T follicular helper cell (primary cell): Measurements from ENCODE around the gene MYBPC3.

Source experiments
- DNase-seq: peaks from one replicate; pipeline ENCODE4 v3.0.0-alpha.2; 2020; ENCODE audit warnings: low read depth
- total RNA-seq, 2 experiments: gene quantifications; one replicate each; lab custom pipeline; 2026; lab: John Stamatoyannopoulos, UW

The MYBPC3 gene
- 0 reads per million in 2 experiments for total RNA-seq

DNA sequence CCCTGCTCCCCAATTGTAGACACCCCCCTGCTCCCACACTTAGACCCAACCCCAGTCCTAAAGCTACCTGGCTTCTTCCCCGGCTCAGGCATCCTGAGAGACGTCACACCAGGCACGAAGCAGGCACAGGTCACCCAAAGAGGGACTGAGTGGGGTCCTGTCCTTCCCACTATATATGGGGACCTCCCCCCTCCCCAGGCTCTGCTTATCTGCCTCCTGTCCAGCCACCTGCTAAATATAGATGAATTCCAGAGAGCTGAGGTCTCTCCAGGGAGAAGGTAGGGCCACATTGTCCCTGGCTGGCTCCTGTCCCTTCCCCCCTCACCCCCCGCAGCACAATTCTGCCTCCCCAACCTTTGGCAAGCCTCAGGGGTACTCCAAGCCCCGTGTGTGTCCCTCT, at the start of gene MYBPC3:
Gene MYBPC3, minus strand, starts transcription at position 147 of the 400 bp plus-strand sequence. Its CDS starts 55 bp downstream, at position 92.
- DNase-seq = no peak

DNA sequence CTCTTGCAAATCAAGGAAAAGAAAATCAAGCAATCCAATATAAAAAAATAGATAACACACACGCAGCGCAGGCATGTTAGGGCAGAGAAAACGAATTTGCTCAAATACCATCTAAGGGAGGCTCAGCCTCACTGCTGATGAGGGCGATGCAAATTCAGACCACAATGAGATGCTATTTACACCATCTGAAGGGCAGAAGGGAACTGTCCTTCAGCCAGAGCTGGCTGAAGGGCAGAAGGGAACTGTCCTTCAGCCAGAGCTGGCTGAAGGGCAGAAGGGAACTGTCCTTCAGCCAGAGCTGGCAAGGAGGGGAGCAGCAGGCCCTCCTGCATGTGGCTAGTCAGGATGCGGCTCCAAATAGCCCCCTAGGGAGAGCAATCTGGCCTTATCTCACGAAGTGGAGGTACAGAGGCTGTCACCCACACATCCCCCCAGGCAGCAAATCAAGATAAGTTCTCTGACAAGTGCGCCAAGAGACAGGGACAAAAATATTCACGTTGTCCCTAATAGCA, 48.3 kb upstream of the MYBPC3 start:
- no peak for DNase-seq

DNA sequence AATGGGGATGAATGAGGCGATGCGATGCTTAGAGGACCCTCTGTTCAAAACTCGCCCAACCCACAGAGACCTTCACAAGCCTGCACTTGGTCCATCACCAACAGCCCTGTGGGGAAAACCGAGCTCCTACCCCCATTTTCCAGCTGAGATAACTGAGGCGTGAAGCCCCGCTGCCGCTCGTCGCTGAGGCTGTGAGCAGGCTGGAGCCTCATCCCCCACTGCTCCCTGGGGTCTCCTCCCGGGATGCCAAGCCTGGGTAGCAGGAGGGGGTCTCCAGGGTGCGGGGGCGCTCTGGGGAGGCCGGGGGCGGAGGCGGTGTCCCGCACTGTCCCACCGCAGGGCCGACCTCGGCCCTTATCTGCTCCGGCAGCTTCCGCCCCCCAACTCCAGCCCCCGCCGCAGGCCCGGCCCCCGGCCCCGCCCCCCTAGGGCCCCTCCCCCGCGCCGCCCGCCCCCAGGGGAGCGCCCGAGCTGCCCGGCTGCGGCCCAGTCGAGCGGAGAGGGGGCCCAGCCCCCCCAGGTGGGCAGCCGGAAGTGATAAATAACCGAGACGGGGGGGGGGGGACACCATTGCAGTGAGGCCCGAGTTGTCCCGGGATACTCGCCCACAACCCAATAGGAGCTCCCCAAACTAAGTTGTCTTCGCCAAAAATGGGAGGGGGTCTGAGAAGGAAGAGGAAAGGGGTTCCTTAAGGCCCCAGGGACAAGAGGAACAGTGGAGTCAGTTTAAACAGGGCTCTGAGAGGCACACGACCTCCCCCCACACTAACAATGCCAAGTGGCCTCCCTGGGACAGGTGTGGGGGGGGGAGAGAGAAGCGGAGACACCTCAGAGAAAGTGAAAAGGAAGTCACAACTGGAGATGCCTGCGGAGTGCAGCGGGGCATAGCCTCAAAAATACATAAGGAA, 47.6 kb upstream of the MYBPC3 start:
- no peak for DNase-seq

GRCh38 chr11:47398551-47398950, 46.0 kb upstream of the MYBPC3 start:
- DNase-seq = no peak

DNA sequence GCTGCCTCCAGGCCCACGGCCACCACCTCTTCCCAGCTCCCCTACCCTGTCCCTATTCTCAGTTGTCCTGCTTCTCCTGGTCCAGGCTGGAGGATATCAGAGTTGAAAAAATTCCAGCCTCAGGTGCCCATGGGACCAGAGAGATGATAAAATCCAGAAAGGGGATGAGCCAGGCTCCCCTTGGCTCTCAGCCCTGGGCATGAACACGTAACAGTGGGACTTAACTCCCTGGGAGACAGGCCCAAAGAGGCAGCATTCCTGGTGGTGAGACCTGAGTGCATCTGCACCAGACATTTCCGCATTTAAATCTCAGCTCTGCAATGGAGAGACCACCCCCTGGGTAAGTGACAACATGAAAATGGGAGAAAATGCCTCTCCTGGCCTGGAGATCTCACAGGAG, 45.5 kb upstream of the MYBPC3 start:
- DNase-seq = no peak

- DNase-seq = no peak
Observed at GRCh38 chr11:47396049-47396320, 43.5 kb upstream of the MYBPC3 start.

DNA sequence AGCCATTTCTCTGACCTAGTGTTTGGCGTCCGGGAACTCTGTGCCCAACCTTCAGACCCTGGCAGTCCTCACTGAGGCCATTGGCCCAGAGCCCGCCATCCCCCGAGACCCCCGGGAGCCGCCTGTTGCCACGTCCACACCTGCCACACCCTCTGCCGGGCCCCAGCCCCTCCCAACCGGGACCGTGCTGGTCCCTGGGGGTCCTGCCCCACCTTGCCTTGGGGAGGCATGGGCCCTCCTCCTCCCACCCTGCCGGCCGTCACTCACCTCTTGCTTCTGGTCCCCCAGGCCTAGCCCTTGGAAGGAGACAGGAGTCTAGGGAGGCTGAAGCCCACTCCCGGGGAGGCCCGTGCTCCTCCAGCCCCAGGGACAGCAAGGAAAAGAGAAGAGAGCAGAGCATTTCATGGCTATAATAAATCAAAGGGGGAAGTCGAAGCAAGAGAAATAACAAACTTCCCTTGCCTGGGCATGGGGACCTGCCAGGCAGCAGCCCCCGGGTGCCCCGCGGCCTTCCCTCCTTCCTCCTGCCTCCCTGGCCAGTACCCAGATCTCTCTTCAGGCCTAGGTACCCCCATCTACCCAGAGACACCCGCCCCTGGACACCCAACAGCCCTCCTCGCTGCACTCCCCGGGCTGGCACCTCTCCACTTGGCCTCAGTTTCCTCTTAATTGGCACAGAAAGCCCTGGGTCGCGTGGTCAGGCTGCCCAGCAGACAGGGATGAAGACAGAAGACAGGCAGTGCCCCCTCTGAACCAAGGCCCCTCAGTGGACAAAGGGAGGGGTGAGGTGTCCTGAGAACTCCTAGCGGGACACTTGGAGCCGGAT, 42.9 kb upstream of the MYBPC3 start:
- DNase-seq = no peak

DNA sequence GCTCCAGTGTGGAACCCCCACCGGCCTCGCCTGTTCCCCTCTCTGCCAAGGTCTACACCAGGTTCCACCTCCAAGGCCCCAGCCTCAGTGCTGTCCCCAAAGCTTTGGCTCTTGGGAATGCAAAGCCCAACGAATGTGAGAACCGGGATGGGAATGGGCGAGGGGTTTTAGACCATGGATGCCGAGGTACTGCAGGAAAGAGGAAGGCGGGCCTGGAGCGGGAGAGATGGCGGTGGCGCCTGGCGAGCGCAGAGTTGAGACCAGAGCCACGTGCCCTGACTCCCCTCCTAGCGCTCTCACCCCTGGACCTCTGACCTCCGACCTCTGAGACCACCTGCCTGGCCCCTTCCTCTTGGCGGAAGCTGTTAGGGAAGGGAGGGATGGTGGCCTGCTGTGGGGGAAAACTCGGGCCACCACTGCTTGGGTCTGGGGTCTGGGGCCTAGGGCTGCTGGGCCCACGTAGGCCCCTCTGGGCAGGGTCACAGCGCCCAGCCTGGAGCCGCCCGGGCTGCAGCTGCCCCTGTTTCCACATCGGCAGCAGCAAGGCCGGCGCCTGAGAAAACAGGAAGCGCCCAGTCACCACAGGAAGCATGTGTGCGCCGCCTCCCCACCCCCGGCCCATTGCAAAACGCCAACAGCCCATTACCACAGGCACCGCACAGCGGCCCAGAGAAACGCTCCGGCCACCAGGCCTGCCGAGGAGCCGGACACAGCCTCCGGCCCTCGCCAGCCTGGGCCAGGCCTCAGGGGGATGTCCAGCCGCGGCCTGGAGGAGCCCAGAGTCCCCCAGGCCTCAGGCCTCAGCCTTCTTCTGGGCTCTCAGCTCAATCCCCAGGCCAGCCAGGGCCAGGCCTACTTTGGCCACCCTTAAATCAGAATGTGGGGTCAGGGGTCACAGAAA, 42.1 kb upstream of the MYBPC3 start:
- DNase-seq = no peak

GRCh38 chr11:47394050-47394321, 41.5 kb upstream of the MYBPC3 start:
- DNase-seq = no peak

- no peak for DNase-seq
Observed at GRCh38 chr11:47393163-47394049, 40.9 kb upstream of the MYBPC3 start.

DNA sequence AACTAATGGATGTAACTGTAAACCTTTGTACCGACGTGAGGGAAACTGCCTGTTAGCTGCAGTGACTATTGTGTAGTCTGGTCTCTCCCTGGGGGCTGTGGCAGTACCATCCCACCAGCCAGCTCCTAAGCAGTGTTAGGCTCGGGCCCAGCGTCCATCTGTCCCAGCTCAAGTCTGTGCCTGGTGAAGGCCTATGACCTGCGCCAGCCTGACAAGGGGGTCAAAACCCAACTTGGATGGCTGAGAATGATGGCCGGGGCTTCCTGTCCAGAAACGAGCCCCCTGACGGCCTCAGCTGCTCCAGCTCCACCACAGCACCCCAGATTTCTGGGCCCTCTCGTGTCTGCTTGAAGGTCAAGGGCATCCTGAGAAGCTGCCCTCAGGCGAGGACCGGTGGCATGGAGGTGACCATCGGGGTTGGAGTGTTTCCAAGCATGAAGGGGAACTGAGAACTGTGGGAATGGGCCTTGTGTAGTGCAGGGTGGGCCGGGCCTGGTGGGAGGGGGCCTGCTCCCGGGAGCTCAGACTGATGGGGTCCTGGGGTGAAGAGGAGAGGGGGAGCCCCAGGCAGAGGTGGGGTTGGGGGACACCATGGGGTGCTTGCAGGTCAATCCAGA, 40.2 kb upstream of the MYBPC3 start:
- no peak for DNase-seq

DNA sequence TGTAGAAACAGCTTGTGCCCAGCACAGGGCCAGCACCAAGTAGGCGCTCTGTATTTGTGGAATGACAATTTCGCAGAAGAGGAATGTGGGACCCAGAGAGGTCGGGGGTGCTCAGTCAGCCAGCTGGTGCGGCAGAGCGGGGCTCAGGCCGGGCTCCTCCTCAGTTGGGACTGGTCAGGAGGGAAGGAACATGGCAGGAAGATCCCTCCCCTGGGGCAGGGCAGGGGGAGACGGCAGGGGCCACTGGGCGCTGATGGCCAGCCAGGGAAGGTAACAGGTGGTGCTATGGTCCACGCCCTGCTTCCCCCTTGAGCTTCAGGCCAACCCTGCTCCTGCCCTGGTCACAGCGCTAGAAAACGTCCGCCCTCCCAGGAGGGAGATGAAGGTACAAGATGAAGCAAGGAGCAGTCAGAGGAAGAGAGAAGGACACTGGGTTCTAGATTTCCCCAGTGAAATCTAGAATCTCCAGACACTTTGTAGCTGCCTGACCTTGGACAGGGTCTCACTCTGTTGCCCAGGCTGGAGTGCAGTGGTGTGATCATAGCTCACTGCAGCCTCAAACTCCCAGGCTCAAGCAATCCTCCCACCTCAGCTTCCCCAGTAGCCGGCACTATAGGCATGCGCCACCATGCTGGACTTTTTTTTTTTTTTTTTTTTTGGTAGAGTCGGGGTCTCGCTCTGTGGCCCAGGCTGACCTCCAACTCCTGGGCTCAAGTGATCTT, 39.4 kb upstream of the MYBPC3 start:
- DNase-seq = no peak

DNA sequence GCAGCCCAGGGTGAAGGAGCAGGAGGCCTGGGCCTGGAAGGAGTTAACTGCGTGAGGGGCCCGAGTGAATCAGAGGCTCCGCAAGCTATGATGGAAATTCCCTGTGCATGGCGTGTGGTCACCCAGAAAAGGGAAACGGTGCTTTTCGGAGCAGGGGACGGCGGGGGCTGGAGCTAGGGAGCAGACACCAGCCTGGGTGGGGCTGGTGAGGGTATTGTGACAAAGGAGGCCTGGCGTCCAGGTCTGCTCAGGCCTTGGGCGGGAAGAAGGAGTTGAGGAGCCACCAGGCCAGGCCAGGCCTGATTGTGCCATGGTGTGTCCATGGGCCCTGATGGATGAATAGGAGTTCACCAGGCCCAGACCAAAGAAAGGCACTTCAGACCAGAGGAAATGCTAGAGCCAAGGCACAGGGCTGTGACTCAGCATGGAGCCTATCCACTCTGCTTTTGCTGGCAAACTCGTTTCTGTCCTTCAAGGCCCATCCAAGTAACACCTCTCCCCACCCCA, 38.6 kb upstream of the MYBPC3 start:
- no peak for DNase-seq

- DNase-seq = no peak
Observed at GRCh38 chr11:47390422-47390760, 37.9 kb upstream of the MYBPC3 start.

DNA sequence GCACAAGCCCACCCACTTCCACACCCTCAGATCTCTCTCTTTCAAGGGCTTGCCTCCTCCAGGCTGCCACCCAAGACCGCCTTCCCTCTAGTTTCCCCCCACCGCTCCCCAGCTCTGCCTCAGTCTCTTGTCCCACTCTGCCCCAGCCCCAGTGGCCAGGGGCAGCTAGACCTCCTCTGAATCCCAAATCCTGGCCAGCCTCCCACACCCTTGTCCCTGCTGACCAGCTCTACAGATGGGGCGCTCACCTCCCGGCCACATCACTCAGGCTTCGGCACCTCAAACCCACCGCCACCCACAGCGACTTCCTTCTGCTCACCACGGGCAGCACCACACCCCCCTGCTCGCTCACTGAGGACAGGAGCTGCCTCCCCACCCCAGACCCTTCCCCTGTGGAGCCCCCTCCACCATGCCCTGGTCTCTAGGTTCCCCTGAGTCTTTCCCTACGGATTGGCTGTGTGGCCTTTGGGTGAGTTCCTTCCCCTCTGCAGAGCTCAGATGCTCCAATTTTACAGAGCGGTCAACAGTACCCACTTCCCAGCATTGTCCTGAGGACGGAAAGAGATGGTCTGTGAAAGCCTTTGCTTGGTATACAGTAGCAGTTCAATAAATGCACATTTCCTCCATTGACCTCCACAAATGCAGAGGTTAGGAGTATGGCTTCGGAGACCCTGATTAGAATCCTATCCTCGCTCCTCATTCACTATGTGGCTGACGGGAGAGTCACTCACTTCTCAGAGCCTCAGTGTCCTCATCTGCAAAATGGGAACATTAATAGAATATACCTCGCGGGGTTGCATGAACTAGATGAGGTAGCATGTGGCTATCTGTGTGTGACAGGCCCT, 37.3 kb upstream of the MYBPC3 start:
- no peak for DNase-seq

DNA sequence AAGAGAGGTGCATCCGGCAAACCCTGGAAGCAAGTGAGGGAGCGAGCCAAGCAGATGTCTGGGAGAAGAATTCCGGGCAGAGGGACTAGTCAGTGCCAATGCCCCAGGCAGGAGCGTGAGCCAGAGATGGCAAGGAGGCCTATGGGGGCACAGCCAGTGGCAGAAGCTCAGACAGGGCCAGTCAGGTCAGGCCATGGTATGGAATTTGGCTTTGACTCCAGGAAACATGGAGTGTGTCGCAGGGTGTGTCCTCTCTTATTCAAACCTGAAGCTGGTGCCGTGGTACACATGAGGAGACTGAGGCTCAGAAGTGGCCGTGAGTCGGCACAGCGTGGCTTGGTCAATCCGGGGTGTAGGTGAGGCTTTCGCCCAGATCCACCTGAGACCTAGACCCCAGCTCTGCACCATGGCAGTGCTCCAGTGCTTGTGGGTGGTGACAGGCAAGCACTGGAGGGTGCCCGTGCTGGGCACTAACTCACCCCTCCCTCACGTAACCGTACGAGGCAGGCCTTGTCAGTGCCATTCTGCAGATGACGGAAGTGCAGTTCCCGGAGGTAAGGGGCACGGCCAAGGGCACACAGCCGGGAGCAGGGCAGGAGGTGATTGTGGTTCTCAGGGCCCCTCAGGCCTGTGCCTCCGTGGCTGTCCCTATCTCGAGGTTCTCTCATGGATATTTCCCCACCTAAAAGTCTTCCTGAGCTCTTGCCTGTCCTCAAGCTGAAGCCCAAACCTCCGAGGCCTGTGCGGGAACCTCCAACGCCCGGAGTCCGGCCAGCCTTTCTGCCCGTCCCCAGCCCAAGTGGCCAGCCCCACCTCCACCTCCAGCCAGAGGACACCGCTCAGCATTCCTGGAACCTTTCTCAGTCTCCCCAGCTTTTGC, 36.4 kb upstream of the MYBPC3 start:
- no peak for DNase-seq

DNA sequence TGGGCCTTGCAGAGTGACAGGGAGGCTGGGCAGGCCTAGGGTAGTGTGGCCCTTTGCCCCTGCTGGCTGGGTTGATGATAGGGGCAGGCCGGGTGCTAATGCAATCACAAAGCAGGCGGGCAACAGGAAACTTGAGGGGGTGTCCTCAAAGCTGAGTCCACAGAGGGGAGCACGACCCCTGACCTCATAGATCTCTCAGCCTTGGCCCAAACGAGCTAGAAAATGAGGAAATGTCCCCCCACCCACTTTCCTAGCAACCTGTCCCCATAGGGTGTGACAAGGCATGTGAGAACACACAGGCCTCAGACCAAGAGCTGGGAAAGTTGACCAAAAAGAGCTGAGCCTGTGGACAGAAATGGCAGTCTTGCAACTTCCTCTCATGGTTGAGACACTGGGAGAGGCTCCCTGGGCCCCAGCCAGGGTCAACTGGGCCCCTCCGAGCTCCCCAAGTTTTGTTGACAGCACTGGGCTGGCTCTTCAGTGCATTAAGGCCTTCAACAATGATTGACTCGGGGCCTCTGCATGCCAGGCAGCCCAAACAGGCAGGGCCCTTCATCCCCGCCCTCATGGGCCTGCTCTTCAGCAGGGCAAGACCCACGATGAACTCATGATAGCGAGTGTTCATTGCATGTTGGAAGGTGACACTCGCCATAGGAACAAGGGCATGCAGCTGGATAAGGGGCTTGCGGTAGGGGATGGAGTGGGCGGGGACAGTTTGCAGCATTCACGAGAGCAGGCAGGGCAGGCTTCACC, 35.6 kb upstream of the MYBPC3 start:
- no peak for DNase-seq
